ENCODE measurements around the gene CELSR2.

The CELSR2 gene

DNA sequence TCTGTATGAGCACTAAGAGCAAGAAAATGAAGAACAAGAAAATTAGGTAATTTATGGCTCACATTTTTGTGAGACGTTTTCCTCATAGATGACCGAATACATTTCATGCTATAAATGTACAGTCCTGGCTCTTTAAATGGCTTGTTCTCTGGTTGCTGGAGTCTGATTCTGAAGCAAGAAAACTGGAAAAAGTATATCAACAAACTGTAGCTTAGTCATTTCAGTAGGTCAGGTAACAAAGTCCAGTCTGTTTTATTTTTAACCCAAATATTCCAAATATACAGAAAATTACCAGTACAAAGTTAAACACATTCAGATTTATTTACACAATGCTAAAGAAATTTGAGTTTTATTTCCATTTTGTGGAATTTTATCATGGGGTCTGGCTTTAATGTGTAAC is 60.0 kb downstream of the CELSR2 start:
- TF ChIP-seq SIN3A (IDR thresholded peaks at IDR 0.05; ENCODE audit: borderline replicate concordance, insufficient read depth, low read length) (no peak), REST (IDR thresholded peaks at IDR 0.05; ENCODE audit: insufficient read depth in 1 of 2, low read depth in 2 of 2, low read length in 2 of 2) (no peak), TAF1 (IDR thresholded peaks at IDR 0.05; ENCODE audit: borderline replicate concordance, insufficient read depth, low read length) (no peak), POLR2AphosphoS5 (IDR thresholded peaks at IDR 0.05; ENCODE audit: low read depth, low read length) (no peak), FOXP2 (optimal IDR thresholded peaks at IDR 0.05; ENCODE audit: borderline replicate concordance, extremely low read depth, extremely low read length, insufficient read depth) (no peak)

DNA sequence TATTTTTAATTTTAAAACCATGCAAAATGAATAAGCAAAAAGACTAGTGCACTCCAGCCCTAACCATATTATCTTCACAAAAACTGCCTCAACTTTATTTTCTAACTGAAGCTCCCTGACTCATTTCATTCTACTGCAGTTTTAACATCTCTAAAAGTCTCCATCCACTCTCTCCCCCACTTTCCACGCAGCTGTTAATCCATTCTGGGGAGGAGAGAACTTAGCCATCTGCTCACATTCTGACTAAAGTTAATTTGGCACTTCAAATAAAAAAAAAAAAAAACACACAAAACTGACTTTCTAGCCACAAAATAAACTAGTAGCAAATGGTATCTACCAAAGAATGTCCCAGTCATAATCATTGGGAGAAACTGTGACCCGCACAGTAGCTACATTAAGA is 62.9 kb downstream of the CELSR2 start:
- TF ChIP-seq SIN3A (IDR thresholded peaks at IDR 0.05; ENCODE audit: borderline replicate concordance, insufficient read depth, low read length) (no peak), POLR2AphosphoS5 (IDR thresholded peaks at IDR 0.05; ENCODE audit: low read depth, low read length) (no peak), REST (IDR thresholded peaks at IDR 0.05; ENCODE audit: insufficient read depth in 1 of 2, low read depth in 2 of 2, low read length in 2 of 2) (no peak), TAF1 (IDR thresholded peaks at IDR 0.05; ENCODE audit: borderline replicate concordance, insufficient read depth, low read length) (no peak), FOXP2 (optimal IDR thresholded peaks at IDR 0.05; ENCODE audit: borderline replicate concordance, extremely low read depth, extremely low read length, insufficient read depth) (no peak)

- TF ChIP-seq POLR2AphosphoS5 (IDR thresholded peaks at IDR 0.05; ENCODE audit: low read depth, low read length) (no peak), FOXP2 (optimal IDR thresholded peaks at IDR 0.05; ENCODE audit: borderline replicate concordance, extremely low read depth, extremely low read length, insufficient read depth) (no peak), TAF1 (IDR thresholded peaks at IDR 0.05; ENCODE audit: borderline replicate concordance, insufficient read depth, low read length) (no peak), SIN3A (IDR thresholded peaks at IDR 0.05; ENCODE audit: borderline replicate concordance, insufficient read depth, low read length) (no peak), REST (IDR thresholded peaks at IDR 0.05; ENCODE audit: insufficient read depth in 1 of 2, low read depth in 2 of 2, low read length in 2 of 2) (no peak)
Measured at GRCh38 chr1:109312978-109313775, 63.8 kb downstream of the CELSR2 start.

- TF ChIP-seq SIN3A (IDR thresholded peaks at IDR 0.05; ENCODE audit: borderline replicate concordance, insufficient read depth, low read length) (no peak), FOXP2 (optimal IDR thresholded peaks at IDR 0.05; ENCODE audit: borderline replicate concordance, extremely low read depth, extremely low read length, insufficient read depth) (no peak), POLR2AphosphoS5 (IDR thresholded peaks at IDR 0.05; ENCODE audit: low read depth, low read length) (no peak), REST (IDR thresholded peaks at IDR 0.05; ENCODE audit: insufficient read depth in 1 of 2, low read depth in 2 of 2, low read length in 2 of 2) (no peak), TAF1 (IDR thresholded peaks at IDR 0.05; ENCODE audit: borderline replicate concordance, insufficient read depth, low read length) (no peak)
Measured at GRCh38 chr1:109314795-109315194, 65.5 kb downstream of the CELSR2 start.
